ENCODE results near the gene HEXA. TPM values are rescaled to one million over a fixed set of nuclear protein-coding genes. Genes with fewer than 3 reads are reported as not detected.

Gene HEXA
- total RNA-seq, 1 donor from 2014 or later, result 102 TPM

DNA sequence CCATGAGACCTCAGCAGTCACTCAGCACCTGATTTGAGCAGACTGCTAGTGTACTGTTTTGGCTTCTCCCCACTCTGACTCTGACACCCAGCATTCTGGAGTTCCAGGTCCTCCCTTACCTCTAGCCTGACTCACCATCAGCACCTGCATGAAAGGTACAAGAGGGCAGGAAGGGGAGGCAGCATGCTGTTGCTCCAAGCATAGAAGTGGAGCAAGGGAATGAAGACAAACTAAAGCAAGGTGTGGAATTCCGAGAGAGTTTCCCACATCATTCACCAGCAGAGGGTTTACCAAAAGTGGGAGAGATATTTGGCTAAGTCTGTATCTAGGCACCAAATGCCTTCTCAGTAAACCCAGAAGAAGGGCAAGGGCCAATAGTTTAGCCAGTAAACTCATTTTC, 21.3 kb downstream of the HEXA start:
- ChIA-PET POLR2A (no interaction called here), CTCF (no interaction called here)
- H3K27ac Mint-ChIP-seq, result no peak overlapping the region
- no peak overlapping the region for H3K4me3 Mint-ChIP-seq
- ATAC-seq (ENCODE audit: low read depth), result no peak
- peaks cover 90% of the 10 kb centered on the region for H3K36me3 Mint-ChIP-seq (ENCODE audit: low read depth)
- intact Hi-C loops (cut with micrococcal nuclease), result no loop called here
- no peaks in the 10 kb centered on the region for H3K9me3 Mint-ChIP-seq
- no peak for DNase-seq
- peaks cover 14% of the 10 kb centered on the region for H3K4me1 Mint-ChIP-seq
- TF ChIP-seq, protein P1, sequence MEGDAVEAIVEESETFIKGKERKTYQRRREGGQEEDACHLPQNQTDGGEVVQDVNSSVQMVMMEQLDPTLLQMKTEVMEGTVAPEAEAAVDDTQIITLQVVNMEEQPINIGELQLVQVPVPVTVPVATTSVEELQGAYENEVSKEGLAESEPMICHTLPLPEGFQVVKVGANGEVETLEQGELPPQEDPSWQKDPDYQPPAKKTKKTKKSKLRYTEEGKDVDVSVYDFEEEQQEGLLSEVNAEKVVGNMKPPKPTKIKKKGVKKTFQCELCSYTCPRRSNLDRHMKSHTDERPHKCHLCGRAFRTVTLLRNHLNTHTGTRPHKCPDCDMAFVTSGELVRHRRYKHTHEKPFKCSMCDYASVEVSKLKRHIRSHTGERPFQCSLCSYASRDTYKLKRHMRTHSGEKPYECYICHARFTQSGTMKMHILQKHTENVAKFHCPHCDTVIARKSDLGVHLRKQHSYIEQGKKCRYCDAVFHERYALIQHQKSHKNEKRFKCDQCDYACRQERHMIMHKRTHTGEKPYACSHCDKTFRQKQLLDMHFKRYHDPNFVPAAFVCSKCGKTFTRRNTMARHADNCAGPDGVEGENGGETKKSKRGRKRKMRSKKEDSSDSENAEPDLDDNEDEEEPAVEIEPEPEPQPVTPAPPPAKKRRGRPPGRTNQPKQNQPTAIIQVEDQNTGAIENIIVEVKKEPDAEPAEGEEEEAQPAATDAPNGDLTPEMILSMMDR (IDR thresholded peaks at IDR 0.05), result no peak
- H3K27me3 Mint-ChIP-seq, result no peaks in the 10 kb centered on the region

DNA sequence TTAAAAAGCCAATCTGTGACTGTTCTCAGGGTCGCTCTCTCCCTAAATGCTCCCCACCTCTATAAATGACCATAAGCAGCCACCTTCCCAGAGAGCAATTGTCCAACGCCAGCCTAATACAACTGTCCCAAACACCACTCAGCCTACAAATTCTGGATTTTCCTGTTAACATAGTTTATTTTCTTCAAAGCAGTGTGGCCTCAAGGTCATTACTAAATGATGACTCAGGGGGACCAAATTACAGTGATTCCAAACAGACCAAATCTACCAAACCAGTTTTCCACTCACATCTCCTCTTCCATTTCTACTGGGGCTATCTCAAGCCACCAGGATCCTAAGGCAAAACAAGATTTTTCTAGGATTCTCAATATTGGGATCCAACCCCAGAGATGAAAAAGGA, 22.5 kb downstream of the HEXA start:
- no peak overlapping the region for H3K4me3 Mint-ChIP-seq

DNA sequence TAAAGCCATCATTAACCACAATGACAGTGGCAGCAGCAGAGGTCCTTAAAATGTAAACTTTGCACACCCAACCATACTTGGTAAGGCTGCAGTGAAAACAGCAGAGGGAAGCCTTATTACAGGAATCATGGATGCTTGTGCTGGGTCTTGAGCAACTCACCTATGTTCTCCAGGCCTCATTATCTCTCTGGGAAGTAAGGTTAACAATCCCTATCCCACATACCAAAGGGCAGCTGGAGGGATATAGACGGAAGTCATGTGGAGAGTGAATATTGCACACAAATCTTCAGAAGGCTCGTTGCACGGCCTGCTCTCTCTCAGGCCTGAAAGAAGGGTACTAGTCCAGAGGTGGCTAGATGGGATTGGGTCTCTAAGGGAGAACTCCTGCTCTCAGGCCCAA, 30.0 kb downstream of the HEXA start:
- no peak for DNase-seq
- H3K4me1 Mint-ChIP-seq, result no peaks in the 10 kb centered on the region
- H3K27ac Mint-ChIP-seq, result no peak overlapping the region
- CTCF ChIA-PET, result no interaction called here
- H3K9me3 Mint-ChIP-seq, result no peaks in the 10 kb centered on the region
- TF ChIP-seq, protein P1 (IDR thresholded peaks at IDR 0.05), result no peak
- H3K27me3 Mint-ChIP-seq, result no peaks in the 10 kb centered on the region
- ATAC-seq (ENCODE audit: low read depth), result no peak
- peaks cover 87% of the 10 kb centered on the region for H3K36me3 Mint-ChIP-seq (ENCODE audit: low read depth)
- POLR2A ChIA-PET, result no interaction called here
- H3K4me3 Mint-ChIP-seq, result no peak overlapping the region
- intact Hi-C loops (cut with micrococcal nuclease), result loop anchor here (10.0 kb wide), 1 partner anchor 329 kb away; no protein-coding TSS in a partner anchor

More for the DNA sequence above, 22.5 kb downstream of the HEXA start:
- Mint-ChIP-seq H3K36me3 (ENCODE audit: low read depth) (peaks cover 95% of the 10 kb centered on the region), H3K27me3 (no peaks in the 10 kb centered on the region), H3K9me3 (no peaks in the 10 kb centered on the region), H3K27ac (no peak overlapping the region), H3K4me1 (peaks cover 5% of the 10 kb centered on the region)
- intact Hi-C loops (cut with micrococcal nuclease), result no loop called here
- ATAC-seq (ENCODE audit: low read depth) (no peak), DNase-seq (no peak)
- ChIA-PET POLR2A (no interaction called here), CTCF (no interaction called here)
- TF ChIP-seq, protein P1 (IDR thresholded peaks at IDR 0.05), result no peak

DNA sequence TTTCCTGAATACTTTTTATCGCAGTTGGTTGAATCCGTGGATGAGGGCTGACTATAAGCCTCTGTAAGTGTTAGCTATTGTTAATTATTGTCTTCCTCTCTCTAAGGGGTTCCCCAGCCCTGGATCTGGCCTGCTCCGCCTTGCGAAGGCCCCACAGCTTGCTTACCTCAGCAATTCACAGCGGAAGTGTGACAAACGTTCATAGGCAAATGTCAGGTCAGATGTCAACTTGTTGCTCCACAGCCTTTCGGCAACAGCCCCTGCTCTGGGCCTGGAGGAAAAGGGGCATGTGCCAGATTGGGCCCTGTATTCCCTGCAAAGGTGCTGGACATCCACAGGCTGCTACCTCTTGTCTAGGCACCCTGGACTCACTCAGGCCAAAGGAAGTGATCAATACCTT, 30.5 kb downstream of the HEXA start:
- no peaks in the 10 kb centered on the region for H3K4me1 Mint-ChIP-seq
- ATAC-seq (ENCODE audit: low read depth) (no peak), DNase-seq (no peak)
- intact Hi-C loops (cut with micrococcal nuclease), result loop anchor here (10.0 kb wide), 1 partner anchor 330 kb away; no protein-coding TSS in a partner anchor
- no peak overlapping the region for H3K4me3 Mint-ChIP-seq
- H3K9me3 Mint-ChIP-seq, result no peaks in the 10 kb centered on the region
- peaks cover 82% of the 10 kb centered on the region for H3K36me3 Mint-ChIP-seq (ENCODE audit: low read depth)
- ChIA-PET CTCF (no interaction called here), POLR2A (no interaction called here)
- TF ChIP-seq, protein P1 (IDR thresholded peaks at IDR 0.05), result no peak
- H3K27me3 Mint-ChIP-seq, result no peaks in the 10 kb centered on the region
- H3K27ac Mint-ChIP-seq, result no peak overlapping the region

DNA sequence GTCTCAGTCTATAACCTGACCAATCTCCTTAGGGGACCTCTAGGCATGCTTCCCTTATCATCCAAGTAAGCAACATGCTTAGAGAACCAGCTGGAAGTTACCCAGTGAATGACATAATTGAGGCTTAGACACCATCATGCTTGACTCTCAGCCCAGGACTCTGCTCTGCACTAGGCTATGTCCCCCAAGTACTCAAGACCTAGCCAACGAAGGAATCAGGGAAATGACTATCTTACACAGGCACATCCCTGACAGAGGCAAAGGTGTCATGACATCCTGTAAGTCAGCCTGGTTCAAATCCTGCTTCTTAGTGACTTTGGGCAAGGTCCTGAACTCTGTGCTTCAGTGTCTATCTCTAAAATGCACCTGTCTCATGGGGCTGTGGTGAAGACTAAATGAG, 31.2 kb downstream of the HEXA start:
- no peak overlapping the region for H3K27ac Mint-ChIP-seq
- H3K9me3 Mint-ChIP-seq, result no peaks in the 10 kb centered on the region
- ChIA-PET POLR2A (no interaction called here), CTCF (no interaction called here)
- TF ChIP-seq, protein P1 (IDR thresholded peaks at IDR 0.05), result no peak
- intact Hi-C loops (cut with micrococcal nuclease), result loop anchor here (10.0 kb wide), 1 partner anchor 330 kb away; no protein-coding TSS in a partner anchor
- DNase-seq, result no peak
- H3K4me1 Mint-ChIP-seq, result no peaks in the 10 kb centered on the region
- H3K27me3 Mint-ChIP-seq, result no peaks in the 10 kb centered on the region
- no peak for ATAC-seq (ENCODE audit: low read depth)
- no peak overlapping the region for H3K4me3 Mint-ChIP-seq
- peaks cover 80% of the 10 kb centered on the region for H3K36me3 Mint-ChIP-seq (ENCODE audit: low read depth)

Measured in activated B cell treated with CpG ODN at 0.5 μM for 24 hours (primary cell).